Measurements from ENCODE around the gene SCN4A.
A peak's percentile ranks its signal among the peaks of the same experiment; 100 is the strongest.
"Not testable (repeated sequence)": the region's sequence is repeated elsewhere in the genome, so short reads cannot be mapped to it uniquely, and the experiment has no call there.

SCN4A gene

GRCh38 chr17:63928172-63928666, 44.5 kb downstream of the SCN4A start:
- TF ChIP-seq CTCF (IDR thresholded peaks at IDR 0.05; ENCODE audit: extremely low read depth, insufficient read depth, missing control alignments), result no peak
- in situ Hi-C loops (cut with MboI; ENCODE audit: low pct_unique_long_range_greater_than_20kb, low sequenced_read_pairs, unreplicated experiment), result no loop called here
- no peak for DNase-seq (ENCODE audit: low spot score)

DNA sequence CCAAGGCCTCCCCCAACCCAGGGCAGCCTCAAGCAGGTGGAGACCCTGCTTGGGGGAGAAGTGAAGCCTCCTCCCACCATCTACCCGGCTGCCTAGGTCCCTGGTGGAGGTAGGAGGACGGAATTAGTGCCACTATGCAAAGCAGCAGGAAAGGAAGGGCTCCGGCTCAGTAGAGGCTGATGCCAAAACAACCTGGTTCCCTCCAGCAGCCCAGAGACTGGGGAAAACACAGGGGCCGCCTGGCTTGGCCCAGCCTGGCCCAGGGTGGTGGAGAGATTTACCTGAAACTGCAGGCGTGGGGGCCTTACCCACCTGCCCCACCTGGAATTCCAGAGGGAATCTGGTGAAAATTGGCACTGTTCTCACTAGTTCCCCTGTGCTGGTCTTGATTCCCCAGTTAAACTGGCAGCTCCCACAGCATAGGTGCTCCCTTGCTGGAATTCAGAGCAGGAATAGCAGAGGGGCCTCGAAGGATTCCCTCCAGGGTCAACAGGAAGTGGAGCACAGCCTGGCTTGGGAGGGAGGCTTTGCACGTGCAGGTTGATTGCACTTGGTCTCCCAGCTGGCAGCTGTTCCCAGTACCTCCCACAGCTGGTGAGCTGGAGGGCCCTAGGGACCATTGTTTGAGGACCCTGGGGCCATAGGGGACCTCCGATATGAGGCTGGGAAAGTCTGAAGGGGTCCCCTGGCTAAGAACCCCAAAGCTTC, 45.1 kb downstream of the SCN4A start:
- no peak for TF ChIP-seq CTCF (IDR thresholded peaks at IDR 0.05; ENCODE audit: extremely low read depth, insufficient read depth, missing control alignments)
- DNase-seq (ENCODE audit: low spot score), result peak; percentile 23
- in situ Hi-C loops (cut with MboI; ENCODE audit: low pct_unique_long_range_greater_than_20kb, low sequenced_read_pairs, unreplicated experiment), result no loop called here

- in situ Hi-C loops (cut with MboI; ENCODE audit: low pct_unique_long_range_greater_than_20kb, low sequenced_read_pairs, unreplicated experiment), result no loop called here
- no peak for TF ChIP-seq CTCF (IDR thresholded peaks at IDR 0.05; ENCODE audit: extremely low read depth, insufficient read depth, missing control alignments)
- DNase-seq (ENCODE audit: low spot score), result no peak
These were observed 46.6 kb downstream of the SCN4A start for GRCh38 chr17:63926164-63926563.

DNA sequence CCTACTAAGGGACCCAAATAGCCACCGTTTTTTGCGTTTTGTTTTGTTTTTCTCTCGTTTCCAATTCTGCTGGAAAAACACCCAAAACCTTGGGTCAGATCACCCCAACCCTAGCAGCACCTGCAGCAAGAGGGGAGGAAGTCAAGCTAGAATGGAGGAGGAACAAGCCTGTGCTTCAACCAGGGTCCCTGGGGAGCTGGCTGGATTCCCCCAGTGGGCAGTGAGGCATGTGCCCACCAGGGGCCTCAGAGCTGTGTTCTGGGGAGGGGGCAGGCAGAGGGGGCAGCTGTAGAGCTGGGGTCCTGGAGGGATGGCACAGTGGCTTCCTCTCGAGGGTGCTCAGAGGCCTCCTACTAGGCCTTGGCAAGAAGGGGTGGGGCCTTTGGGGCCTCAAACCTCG, 47.1 kb downstream of the SCN4A start:
- in situ Hi-C loops (cut with MboI; ENCODE audit: low pct_unique_long_range_greater_than_20kb, low sequenced_read_pairs, unreplicated experiment), result no loop called here
- TF ChIP-seq CTCF (IDR thresholded peaks at IDR 0.05; ENCODE audit: extremely low read depth, insufficient read depth, missing control alignments), result no peak
- DNase-seq (ENCODE audit: low spot score), result peak; percentile 29

DNA sequence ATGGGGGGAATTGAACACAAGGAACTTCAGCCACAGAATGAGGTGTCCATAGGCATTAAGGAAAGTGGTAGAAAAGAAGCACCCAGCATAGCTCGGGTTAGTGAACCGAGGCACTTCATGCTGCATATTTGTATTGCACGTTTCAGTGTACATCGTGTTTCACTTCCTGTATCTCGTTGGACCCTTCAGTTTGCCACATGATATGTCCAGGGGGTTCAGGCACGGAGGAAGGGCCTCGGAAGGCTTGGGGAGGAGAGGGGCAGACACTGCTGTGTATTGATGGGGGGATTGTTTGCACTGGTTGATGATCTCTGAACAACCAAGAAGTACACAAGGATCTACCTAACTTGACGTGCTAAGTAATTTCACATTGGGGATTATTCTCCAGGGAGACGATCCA, 50.3 kb downstream of the SCN4A start:
- in situ Hi-C loops (cut with MboI; ENCODE audit: low pct_unique_long_range_greater_than_20kb, low sequenced_read_pairs, unreplicated experiment), result loop anchor here (25.0 kb wide), 1 partner anchor 365 kb away; no protein-coding TSS in a partner anchor

GRCh38 chr17:63920779-63921178, 51.9 kb downstream of the SCN4A start:
- in situ Hi-C loops (cut with MboI; ENCODE audit: low pct_unique_long_range_greater_than_20kb, low sequenced_read_pairs, unreplicated experiment), result loop anchor here (25.0 kb wide), 1 partner anchor 367 kb away; no protein-coding TSS in a partner anchor

More for the DNA sequence above, 50.3 kb downstream of the SCN4A start:
- DNase-seq (ENCODE audit: low spot score), result not testable (repeated sequence)

DNA sequence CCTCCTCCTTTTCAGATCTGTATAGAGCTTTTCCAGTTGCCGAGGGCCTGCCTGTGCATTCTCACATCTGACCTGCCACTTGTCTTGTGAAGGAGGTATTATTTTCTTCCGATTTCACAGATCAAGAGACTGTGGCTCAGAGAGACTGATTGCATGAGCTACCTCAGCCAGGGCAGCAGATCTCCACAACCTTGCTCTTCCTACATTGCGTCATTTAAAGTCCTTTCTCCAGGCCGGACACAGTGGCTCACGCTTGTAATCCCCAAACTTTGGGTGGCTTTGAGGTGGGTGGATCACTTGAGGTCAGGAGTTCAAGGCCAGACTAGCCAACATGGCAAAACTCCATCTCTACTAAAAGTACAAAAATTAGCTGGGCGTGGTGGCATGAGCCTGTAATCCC, 52.7 kb downstream of the SCN4A start:
- in situ Hi-C loops (cut with MboI; ENCODE audit: low pct_unique_long_range_greater_than_20kb, low sequenced_read_pairs, unreplicated experiment), result loop anchor here (25.0 kb wide), 1 partner anchor 367 kb away; no protein-coding TSS in a partner anchor
- DNase-seq (ENCODE audit: low spot score), result not testable (repeated sequence)

More at GRCh38 chr17:63920779-63921178, 51.9 kb downstream of the SCN4A start:
- not testable (repeated sequence) for DNase-seq (ENCODE audit: low spot score)

- in situ Hi-C loops (cut with MboI; ENCODE audit: low pct_unique_long_range_greater_than_20kb, low sequenced_read_pairs, unreplicated experiment), result loop anchor here (10.0 to 25.0 kb wide), 3 partner anchors 95 to 368 kb away; partner anchors contain the start of gene ERN1
These were observed 53.4 kb downstream of the SCN4A start for GRCh38 chr17:63919311-63919723.

GRCh38 chr17:63918789-63919305, 53.9 kb downstream of the SCN4A start, which contains the start of gene GH1:
TSS of gene GH1 (minus strand) at chr17:63918839. CDS start at chr17:63918776, 63 bp downstream.
- in situ Hi-C loops (cut with MboI; ENCODE audit: low pct_unique_long_range_greater_than_20kb, low sequenced_read_pairs, unreplicated experiment), result loop anchor here (10.0 to 25.0 kb wide), 3 partner anchors 96 to 368 kb away; partner anchors contain the start of gene ERN1
- DNase-seq (ENCODE audit: low spot score), result not testable (repeated sequence)

More at GRCh38 chr17:63919311-63919723, 53.4 kb downstream of the SCN4A start:
- peak; percentile 96 for TF ChIP-seq CTCF (IDR thresholded peaks at IDR 0.05; ENCODE audit: extremely low read depth, insufficient read depth, missing control alignments)
- peak; percentile 81 for DNase-seq (ENCODE audit: low spot score)

All from GM13977 (cell line).